HFF-Myc (cell line): Measurements from ENCODE around the gene GPC1.

Experiments
- DNase-seq: peaks from one replicate; pipeline ENCODE4 v3.0.0-alpha.2; 2011; ENCODE audit warnings: low read depth; ENCODE audit errors: extremely low read depth
- H3K4me3 ChIP-seq: replicated peaks from 2 replicates; pipeline ENCODE4 v1.5.1; 2011; ENCODE audit warnings: low read depth, mild to moderate bottlenecking, control low read depth, low read length
- TF ChIP-seq, protein P1 (sequence below): IDR thresholded peaks from 2 replicates; pipeline ENCODE4 v1.5.1; 2012; ENCODE audit warnings: mild to moderate bottlenecking, low read depth, low read length, control low read depth; ENCODE audit errors: missing control alignments

GPC1 gene

DNA sequence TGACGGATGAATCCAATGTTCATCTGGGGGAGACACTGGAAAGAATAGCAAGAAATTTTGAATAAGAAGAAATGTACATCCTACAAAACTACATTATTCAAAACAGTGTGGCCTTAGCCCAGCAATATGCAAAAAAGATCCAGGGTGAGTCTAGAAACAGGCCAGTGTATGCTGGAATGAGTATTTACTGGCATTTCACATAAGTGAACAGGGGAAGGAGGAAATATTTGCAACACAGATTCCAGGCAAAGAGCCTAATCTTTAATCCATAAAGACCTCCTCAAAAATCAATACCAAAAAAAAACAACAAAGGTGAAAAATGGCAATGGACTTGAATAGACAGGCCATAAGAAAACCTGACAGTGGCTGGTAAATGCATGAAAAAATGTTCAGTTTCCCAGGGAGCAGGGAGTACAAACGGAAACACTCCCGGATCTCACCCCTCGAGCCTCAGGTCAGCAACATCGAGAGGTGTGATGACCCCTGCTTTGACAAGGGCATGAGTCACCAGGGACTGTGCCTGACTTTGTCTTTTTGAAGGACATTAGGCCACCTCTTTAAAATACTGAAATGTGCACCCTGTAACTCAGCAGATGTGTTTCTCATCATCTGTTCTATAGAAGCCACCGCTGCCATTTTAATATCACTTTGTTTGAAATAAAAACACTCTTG lies 12.7 kb upstream of the GPC1 start:
- no peak overlapping the region for H3K4me3 ChIP-seq
- TF ChIP-seq, protein P1, sequence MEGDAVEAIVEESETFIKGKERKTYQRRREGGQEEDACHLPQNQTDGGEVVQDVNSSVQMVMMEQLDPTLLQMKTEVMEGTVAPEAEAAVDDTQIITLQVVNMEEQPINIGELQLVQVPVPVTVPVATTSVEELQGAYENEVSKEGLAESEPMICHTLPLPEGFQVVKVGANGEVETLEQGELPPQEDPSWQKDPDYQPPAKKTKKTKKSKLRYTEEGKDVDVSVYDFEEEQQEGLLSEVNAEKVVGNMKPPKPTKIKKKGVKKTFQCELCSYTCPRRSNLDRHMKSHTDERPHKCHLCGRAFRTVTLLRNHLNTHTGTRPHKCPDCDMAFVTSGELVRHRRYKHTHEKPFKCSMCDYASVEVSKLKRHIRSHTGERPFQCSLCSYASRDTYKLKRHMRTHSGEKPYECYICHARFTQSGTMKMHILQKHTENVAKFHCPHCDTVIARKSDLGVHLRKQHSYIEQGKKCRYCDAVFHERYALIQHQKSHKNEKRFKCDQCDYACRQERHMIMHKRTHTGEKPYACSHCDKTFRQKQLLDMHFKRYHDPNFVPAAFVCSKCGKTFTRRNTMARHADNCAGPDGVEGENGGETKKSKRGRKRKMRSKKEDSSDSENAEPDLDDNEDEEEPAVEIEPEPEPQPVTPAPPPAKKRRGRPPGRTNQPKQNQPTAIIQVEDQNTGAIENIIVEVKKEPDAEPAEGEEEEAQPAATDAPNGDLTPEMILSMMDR: no peak
- DNase-seq: no peak

- H3K4me3 ChIP-seq: no peak overlapping the region
- no peak for DNase-seq
- TF ChIP-seq, protein P1: no peak
Observed at GRCh38 chr2:240423788-240424191, 11.7 kb upstream of the GPC1 start.

DNA sequence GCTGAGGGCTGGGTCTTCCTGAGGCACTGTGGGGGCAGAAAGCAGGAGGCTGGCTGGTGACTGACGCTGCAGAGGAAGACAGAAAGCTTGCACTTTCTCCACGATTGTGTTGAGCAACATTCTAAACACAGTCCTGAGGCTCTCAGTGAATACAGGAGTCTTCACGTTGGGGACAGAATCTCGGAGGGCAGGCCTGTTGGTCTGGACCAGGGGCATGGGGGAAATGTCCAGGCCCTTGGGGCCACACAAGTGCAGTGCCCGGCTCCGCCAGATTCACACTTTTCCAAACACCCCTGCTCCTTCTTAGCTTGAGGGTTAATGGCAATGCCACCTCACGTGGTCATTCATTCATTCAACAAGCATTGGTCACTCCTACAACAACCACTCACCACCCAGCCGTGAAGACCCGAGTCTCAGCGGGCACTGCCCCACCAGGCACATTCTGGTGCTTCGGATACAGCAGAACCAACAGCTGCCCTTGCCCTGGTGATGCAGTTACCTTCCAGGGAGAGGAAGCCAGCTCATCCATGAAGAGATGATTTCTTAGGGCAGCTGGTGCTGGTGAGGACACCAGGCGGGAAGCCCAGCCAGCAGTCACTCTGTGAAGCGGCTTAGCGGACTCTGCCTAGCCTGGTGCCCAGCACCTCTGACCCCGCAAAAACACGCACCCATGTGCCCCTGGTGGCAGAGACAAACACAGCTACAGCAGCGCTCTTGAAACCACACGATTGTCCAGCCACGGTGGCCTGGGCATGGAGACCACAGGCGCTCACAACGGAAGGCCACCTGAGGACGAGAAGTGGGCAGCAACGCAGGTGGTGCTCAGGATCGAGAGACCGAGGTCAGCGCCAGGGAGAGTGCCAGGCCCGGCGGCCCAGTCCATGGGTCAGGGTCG lies 10.9 kb upstream of the GPC1 start:
- TF ChIP-seq, protein P1: no peak
- DNase-seq: no peak

DNA sequence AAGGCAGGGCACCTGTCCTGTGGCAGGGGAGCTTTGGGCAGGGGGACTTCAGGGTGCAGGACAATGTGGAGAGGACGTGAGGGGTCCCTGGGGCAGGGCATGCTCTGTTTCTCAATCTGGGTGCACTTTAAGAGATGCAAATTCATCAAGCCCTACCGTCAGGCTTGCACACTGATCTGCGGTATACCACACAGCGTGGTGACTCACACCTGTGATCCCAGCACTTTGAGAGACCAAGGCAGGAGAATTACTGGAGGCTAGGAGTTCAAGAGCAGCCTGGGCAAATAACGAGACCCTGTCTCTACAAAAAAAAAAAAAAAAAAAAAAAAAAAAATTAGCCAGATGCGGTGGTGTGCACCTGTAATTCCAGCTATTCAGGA lies 10.2 kb upstream of the GPC1 start:
- DNase-seq: no peak
- TF ChIP-seq, protein P1: no peak
- H3K4me3 ChIP-seq: no peak overlapping the region

More for the DNA sequence above, 10.9 kb upstream of the GPC1 start:
- no peak overlapping the region for H3K4me3 ChIP-seq

DNA sequence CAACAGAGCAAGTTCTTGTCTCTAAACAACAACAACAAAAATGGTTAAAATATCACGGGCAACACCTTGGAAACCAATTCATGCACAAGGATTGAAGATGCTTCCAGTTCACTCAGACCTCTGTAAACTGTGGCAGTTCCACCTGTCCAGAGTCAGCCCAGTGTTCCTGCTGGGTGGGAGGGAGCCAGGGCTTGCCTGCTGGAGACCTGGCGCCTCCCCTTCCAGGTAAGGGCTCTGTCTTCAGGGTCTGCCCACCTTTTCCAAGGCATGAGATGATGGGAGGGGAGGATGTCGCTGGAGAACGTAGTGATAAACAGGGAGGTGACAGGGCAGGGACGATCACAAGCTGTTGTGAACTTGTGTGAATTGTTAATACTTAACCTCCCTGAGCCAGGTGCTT lies 9.8 kb upstream of the GPC1 start:
- no peak for DNase-seq
- H3K4me3 ChIP-seq: no peak overlapping the region
- TF ChIP-seq, protein P1: no peak

GRCh38 chr2:240426845-240427721 lies 8.4 kb upstream of the GPC1 start:
- TF ChIP-seq, protein P1: no peak
- H3K4me3 ChIP-seq: no peak overlapping the region
- no peak for DNase-seq
